NCI-H2227 (cell line): ENCODE measurements around the gene ANKRD6.

Source experiments
- DNase-seq: peaks from one replicate; lab custom pipeline; 2025; ENCODE audit not compliant: unreplicated experiment; lab: John Stamatoyannopoulos, UW

Gene ANKRD6

DNA sequence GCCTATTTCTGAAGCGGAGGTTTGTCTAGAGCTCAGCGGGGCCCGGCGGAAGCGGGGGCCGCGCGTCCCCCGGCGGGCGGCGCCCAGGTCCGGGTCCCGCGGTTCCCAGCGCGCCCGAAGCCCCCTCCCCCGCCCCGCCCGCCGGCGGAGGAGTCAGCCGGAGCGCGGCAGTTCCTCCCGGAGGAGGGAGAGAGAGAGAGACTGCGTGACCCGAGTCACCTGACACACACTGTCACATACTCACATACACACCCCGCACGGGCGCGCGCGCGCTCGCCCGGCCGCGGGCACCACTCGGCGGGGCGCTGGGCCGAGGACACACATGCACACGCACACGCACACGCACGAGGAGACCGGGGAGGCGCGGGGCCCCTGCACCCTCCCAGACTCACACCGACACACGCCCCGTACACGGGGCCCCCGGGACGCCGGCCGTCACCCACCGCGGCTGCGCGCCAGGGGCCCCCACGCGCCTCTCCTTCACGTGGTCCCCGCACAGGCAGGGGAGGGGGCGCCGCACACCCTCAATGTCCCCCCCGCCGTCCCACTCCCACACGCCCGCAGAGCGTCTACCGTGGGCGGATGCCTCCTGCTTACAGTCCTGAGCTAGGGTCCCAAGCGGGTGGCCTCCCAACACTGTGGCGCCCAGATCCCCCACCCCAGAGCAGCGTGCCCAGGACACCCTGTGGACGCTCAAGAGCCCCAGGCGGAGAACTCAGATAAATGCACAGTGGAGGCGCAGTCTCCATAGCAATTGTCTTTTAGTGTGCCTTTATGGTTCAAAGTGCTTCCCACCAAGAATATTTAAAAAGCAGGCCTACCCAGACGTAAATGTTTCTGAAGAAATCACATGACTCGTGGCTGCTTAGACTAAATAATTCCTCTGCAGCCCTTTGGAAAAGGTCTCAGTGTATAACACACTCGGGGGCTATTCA lies 20.6 kb upstream of the ANKRD6 start, which contains the start of gene RRAGD:
TSS of gene RRAGD (minus strand) at position 203 of the 935 bp plus-strand sequence. CDS start 280 bp downstream, outside the sequence.
- DNase-seq, result peak; percentile 83

GRCh38 chr6:89413006-89413400 lies 19.9 kb upstream of the ANKRD6 start:
- DNase-seq, result no peak

DNA sequence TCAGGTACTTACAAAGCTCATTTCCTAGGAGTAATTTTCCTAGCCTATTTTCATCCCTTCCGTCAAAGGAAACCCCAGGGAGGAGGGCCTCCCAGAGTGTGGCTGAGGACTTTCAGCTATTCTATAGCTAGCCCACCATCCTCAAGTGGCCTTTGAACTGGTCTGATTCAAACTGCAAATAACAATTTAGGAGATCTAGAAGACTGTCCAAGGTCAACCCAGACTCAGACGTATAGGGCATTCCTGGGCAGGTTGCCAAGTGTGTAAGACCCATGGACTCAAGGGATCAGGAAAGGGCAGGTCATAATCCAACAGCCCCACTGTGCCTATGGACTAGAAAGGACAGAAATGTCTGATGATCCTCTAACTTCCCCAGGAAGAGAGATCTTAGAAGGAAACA lies 18.7 kb upstream of the ANKRD6 start:
- no peak for DNase-seq

- no peak for DNase-seq
These were observed 17.8 kb upstream of the ANKRD6 start for GRCh38 chr6:89415185-89415584.

DNA sequence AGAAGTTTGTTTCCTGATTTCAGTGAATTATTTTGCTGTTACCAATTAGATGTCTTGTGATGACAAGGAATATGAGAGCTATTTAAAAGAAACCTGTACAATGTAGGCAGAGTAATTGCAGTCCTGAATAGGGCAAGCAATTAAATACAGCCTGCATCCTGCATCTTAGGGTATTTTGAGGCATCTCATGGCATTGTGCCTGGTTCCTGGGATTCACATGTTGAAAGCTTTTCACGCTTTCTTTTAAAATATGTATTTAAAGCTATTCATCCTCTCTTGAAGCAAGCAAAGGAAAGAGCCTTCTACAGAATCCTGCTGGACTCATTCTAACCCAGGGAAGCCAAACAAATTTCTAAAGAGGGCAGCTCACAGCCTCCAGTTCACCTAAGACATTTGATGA lies 16.2 kb upstream of the ANKRD6 start:
- DNase-seq, result peak; percentile 12

- DNase-seq, result peak; percentile 84
These were observed 2.6 kb upstream of the ANKRD6 start for GRCh38 chr6:89430201-89430962.

GRCh38 chr6:89433252-89434149 lies 549 bp downstream of the ANKRD6 start:
- DNase-seq, result peak; percentile 11

DNA sequence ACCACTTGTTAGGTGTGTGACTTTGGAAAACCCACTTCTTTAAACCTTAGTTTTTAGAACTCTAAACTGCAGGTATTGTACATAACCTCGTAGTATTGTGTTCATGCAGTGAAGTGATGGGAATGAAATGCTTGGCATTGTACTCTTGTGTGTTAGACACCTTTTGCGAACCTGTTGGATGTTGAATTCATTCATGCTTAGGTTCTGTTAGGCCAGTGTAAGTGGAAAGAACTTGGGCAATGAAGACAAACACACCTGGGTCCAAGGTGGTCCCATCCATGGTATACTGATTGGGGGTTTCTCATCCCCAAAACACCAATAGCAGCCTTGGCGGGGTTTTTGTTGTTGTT lies 1.2 kb downstream of the ANKRD6 start:
- no peak for DNase-seq

DNA sequence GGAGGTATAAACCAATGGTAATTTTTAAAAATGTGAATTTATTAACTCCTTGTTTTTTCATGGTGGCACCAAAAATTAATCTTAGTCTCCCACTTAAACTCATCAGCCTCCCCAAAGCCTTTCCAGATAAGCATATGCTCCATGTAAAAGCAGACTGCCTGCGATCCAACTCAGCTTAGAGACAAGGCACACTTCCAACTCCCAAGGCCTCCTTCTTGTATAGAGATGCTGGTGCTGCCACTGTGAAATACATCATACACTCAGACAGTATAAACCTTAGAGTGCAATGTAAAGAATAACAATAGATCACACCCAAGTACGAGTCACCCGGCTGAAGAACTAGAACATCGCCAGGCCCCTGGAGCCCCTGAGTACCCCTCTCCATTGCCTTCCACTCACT lies 2.0 kb downstream of the ANKRD6 start:
- no peak for DNase-seq

DNA sequence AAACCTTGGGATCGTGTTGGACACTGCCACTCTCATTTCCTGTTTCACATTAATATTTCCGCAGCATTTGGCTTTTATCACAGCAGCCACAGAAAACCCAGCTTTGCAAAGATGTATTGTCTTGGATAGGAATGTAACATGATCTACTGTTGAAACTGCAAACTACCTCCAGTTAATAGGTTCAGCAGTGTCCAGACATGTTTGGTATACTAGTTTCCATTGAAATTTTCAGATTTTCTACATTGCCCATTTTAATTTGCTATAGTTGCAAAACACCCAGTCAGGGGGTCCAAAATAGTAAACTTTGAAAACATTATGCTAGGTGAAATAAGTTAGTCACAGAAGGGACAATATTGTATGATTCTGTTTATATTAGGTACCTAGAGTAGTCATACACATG lies 3.3 kb downstream of the ANKRD6 start:
- no peak for DNase-seq

GRCh38 chr6:89438248-89438647 lies 5.3 kb downstream of the ANKRD6 start:
- no peak for DNase-seq

DNA sequence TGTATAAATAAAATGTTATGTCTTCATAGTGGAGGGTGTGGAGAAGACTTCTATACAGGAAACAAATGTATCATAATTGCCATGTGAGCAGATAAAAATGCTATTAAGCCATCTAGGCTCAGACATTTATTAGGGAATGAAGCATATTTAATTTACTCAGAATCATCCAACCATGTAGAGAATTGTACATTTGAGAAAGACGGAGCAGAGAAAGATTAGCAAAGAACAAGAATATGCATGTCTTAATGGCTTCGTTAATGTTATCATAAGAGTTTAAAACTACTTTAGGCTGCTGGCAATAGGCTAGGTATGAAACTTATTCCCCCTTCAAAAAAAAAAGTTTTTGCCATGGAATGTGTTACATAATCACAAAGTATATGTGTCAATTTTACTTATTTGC lies 6.1 kb downstream of the ANKRD6 start:
- DNase-seq, result no peak

DNA sequence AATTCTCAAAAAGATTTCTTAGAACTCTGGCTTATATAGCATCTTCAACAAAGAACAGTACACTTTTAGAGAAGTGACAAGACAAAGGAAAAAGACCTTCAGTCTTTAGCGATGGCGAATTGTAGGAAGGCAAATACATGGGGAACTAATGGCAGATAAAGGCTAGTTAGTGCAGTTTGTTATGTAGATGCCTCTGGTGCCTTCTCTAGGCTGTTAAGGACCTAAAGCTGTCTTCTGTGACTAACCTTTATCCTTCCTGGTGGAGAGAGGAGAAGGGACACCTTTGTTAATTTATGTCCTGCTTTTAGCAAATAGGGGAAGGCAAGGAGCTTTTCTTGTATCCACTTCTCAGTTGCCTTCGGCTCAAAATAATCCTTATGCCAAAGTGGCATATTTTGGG lies 7.2 kb downstream of the ANKRD6 start:
- DNase-seq, result no peak

DNA sequence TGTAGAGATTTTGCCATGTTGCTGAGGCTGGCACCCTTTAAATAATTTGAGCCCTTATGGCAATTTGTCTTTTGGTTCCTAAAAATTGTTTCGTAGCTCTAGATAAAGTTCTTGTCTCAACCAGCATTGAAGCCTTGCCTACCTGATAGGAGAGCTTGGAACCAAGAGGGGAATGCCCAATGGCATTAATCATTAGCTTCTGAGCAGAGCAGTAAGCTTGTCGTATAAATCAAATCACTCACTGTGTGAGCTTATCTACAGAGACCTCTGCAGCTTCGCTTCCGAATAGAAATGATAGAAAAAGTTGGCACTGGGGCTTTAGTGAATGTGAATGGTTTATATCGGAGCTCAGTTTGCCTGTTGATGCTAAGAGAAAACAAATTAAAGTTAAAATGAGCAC lies 10.7 kb downstream of the ANKRD6 start:
- no peak for DNase-seq

DNA sequence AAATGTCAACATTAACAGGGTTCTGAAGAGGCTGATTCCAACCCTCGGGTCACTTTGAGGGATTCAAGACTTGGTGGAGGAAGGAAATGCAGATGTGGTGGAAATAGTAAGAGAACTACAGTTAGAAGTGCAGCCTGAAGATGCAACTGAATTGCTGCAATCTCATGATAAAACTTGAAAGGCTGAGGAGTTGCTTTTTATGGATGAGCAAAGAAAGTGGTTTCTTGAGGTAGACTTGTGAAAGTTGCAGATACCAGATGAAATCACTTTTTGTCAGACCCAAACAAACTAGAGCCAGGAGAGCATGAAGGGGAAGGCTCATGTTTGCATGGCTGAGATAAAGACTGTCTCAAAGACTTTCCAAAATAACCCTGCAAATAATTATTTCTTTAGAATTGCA lies 16.2 kb downstream of the ANKRD6 start:
- DNase-seq, result no peak

DNA sequence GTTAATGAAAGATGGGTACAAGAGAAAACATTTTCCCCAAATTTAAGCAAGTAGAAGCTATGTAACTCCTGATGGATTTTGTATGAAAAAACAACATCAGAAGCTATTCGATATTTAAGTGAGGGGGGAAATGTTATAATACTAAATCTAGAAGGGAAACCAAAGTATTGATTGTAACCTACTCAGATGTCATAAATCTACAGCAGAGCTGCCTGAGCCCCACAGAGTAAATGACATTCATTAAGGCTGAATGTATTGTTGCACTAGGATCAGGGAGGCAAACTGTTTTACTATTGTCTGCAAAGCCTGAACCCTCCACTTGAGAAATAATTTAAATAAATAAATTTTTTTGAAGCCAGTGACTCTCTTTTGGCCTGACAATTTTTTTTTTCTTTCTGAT lies 19.3 kb downstream of the ANKRD6 start:
- no peak for DNase-seq

DNA sequence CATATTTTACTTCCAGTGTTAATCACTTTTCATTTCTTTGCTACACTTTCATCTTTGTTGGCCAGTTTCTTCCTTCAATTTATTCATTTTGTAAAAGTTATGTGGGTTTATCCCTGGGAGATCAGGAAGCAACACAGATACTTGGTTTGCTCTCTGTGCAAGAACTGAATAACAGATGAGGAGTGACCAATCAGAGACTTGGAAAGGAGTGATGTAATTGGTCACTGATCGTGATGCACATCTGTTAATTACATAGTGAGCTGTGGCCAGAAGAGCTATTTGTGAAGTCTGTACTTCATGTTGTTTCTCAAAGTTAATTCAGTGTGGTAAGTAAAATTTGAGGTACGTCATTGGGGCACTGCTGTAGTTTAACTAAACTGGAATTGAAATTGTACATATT lies 21.3 kb downstream of the ANKRD6 start:
- DNase-seq, result no peak

GRCh38 chr6:89458704-89459103 lies 25.8 kb downstream of the ANKRD6 start:
- DNase-seq, result no peak

DNA sequence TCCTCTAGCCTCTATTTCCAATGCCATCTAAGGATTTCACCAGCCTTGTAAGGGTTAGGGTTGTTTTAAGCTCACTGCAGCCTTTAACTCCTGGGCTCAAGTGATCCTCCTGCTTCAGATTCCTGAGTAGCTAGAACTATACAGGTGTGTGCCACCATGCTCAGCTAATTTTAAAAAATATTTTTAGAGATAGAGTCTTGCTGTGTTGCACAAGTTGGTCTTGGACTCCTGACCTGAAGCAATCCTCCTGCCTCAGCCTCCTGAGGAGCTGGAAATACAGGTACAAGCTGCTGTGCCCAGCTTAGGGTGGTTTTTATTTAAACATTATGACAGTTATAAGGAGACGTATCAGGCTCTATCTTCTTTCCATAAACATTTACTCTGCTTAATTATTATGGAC lies 26.5 kb downstream of the ANKRD6 start:
- no peak for DNase-seq

- DNase-seq, result no peak
These were observed 27.8 kb downstream of the ANKRD6 start for GRCh38 chr6:89460713-89461112.

DNA sequence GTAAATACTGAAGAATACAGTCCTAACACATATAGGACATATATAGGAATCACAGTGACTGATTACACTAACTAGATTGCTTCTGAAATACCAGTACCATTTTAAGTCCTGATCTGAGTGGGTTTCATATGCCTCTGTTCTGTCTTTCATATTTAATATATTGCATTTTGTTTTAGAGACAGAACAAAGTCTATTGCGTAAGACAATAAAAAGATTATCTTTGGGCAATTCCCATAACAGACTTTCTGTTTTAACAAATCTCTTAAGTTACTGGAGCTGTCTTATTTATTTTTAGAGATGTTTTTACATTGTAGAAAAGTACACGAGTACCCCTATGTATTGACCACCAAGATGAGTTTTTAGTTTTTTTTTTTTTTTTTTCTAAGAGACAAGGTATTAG lies 29.6 kb downstream of the ANKRD6 start:
- DNase-seq, result no peak
